Measurements from ENCODE around the gene TNRC6C.

GRCh38 chr17:77909816-77910215 is 48.7 kb upstream of the TNRC6C start:
- TF ChIP-seq, protein P1, sequence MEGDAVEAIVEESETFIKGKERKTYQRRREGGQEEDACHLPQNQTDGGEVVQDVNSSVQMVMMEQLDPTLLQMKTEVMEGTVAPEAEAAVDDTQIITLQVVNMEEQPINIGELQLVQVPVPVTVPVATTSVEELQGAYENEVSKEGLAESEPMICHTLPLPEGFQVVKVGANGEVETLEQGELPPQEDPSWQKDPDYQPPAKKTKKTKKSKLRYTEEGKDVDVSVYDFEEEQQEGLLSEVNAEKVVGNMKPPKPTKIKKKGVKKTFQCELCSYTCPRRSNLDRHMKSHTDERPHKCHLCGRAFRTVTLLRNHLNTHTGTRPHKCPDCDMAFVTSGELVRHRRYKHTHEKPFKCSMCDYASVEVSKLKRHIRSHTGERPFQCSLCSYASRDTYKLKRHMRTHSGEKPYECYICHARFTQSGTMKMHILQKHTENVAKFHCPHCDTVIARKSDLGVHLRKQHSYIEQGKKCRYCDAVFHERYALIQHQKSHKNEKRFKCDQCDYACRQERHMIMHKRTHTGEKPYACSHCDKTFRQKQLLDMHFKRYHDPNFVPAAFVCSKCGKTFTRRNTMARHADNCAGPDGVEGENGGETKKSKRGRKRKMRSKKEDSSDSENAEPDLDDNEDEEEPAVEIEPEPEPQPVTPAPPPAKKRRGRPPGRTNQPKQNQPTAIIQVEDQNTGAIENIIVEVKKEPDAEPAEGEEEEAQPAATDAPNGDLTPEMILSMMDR (conservative IDR thresholded peaks at IDR 0.05; ENCODE audit: low read depth in 2 of 2): no peak
- TF ChIP-seq POLR2AphosphoS5 (IDR thresholded peaks at IDR 0.05; ENCODE audit: low read depth): no peak
- no peak for TF ChIP-seq ETS1 (IDR thresholded peaks at IDR 0.05)
- no peak for TF ChIP-seq REST (IDR thresholded peaks at IDR 0.05; ENCODE audit: unreplicated experiment)

All from GM23338 (cell line).